DMS153 (cell line): ENCODE results near the gene CCP110.
A peak's percentile ranks its signal among the peaks of the same experiment; 100 is the strongest.

Source experiments
- DNase-seq: peaks from one replicate; lab custom pipeline; 2025; lab: John Stamatoyannopoulos, UW

The CCP110 gene

GRCh38 chr16:19523559-19524355 is at the start of gene CCP110:
TSS of gene CCP110 (plus strand) at chr16:19523942. CDS start at chr16:19527882, 3,940 bp downstream.
- peak; percentile 91 for DNase-seq

GRCh38 chr16:19474617-19475016 is 49.1 kb upstream of the CCP110 start:
- DNase-seq, result no peak

DNA sequence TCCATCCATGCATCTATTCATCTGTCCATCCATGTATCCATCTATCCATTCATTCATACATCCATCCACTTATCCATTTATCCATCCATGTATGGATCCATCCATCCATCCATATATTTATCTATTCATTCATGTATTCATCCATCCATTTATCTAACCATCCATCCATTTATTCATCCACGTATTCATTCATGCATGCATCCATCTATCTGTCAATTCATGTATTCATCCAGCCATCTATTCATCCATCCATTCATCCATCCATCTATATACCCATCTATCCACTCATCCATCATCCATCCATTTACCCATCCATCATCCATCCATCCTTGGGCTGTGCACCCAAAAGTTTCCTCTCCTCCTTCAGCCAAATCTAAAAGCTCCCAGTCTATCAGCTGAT is 45.2 kb upstream of the CCP110 start:
- no peak for DNase-seq

- DNase-seq, result no peak
Measured at GRCh38 chr16:19479302-19479721, 44.4 kb upstream of the CCP110 start.

DNA sequence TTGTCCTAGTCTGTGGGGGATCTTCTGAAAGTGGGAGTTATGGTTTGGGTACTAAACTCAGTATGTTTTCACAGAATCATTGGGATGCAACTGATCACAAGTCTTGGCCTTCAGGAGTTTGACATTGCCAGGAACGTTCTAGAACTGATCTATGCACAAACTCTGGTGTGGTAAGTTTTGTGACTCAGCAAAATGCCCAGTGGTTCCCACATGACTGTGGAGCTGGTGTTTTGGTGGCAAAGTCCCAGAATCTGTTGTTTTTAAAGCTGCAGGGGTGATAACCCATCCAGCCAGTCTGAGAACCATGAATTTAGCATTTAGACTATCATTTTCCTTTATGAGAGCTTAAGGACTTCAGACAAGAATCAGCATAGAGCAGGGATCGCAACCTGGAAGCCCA is 42.4 kb upstream of the CCP110 start:
- no peak for DNase-seq

GRCh38 chr16:19481769-19482168 is 42.0 kb upstream of the CCP110 start:
- DNase-seq, result no peak

- no peak for DNase-seq
Measured at GRCh38 chr16:19482291-19482690, 41.5 kb upstream of the CCP110 start.

GRCh38 chr16:19484096-19484495 is 39.6 kb upstream of the CCP110 start:
- DNase-seq, result no peak

DNA sequence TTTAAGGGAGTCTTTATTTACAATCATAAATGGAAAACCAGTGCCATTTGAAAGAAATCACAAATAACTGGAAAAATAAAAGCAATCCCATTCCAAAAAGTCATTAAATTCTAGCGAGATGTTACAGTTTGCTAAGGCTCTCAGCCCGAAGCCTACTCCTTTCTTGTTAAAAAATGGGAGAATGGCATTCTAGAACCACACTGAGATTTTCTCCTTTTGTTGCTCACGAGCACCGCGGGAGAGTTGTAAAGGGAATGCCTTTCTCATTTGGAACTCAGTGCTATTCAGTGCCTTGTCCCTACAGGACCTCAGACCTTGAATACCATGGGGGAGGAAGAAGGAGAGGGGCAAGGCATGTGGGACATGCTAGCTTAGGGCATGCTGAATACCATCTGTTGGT is 38.1 kb upstream of the CCP110 start:
- DNase-seq, result no peak

- DNase-seq, result no peak
Measured at GRCh38 chr16:19486051-19486450, 37.7 kb upstream of the CCP110 start.

GRCh38 chr16:19486750-19487325 is 36.9 kb upstream of the CCP110 start:
- no peak for DNase-seq

DNA sequence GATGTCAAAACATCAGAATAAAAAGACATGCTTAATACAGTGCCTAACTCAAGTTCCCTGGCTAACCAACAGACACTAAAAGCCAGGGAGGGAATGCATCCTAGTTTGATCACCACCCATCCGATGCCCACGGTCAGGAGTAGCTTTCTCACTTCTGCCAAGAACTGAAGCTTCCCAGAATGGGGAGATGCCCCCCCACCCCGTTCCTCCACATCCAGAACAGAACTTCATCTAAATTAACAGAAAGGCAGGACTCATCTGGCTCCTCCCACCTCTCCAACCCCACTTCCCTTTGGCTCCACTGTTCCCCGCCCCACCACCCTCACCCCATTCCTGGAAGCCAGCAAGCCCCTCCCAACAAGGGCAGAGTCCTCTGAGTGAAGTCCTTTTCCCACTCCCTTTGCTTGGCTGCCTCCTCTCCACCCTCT is 35.5 kb upstream of the CCP110 start:
- DNase-seq, result no peak

DNA sequence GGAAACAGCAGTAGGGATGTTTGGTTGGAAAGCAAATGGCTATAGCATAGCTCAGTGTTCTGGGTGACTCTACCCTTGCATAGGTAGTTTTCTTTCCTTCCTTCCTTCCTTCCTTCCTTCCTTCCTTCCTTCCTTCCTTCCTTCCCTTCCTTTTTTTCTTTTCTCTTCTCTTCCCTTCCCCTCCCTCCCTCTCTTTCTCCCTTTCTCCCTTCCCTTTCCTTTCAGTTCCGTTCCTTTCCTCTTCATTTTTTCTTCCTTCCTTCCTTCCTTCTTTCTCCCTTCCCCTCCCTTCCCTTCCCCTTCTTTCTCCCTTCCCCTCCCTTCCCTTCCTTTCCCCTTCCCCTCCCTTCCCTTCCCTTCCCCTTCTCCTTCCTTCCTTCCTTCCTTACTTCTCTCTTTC is 33.1 kb upstream of the CCP110 start:
- no peak for DNase-seq

- no peak for DNase-seq
Measured at GRCh38 chr16:19497176-19497575, 26.6 kb upstream of the CCP110 start.

- DNase-seq, result no peak
Measured at GRCh38 chr16:19499006-19499405, 24.7 kb upstream of the CCP110 start.

DNA sequence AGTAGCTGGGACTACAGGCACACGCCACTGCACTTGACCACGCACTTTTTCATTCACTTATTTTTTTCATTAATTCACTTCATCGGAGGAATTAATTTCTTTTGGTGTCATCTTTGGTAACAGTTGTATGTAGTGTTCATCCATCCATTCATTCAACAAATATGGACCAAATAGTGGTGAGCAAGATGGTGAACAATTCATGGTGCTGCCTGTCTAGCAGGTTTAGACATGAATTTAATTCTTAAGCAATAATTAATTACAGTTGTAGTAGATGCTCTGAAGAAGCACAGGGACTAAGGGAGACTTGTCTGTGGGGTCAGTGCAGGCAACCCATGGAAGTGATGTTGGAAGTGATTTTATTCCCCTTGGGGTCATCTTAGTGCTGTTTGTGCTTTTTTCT is 24.3 kb upstream of the CCP110 start:
- no peak for DNase-seq

- peak; percentile 64 for DNase-seq
Measured at GRCh38 chr16:19502395-19503131, 21.2 kb upstream of the CCP110 start.

- no peak for DNase-seq
Measured at GRCh38 chr16:19503461-19504075, 20.2 kb upstream of the CCP110 start.

DNA sequence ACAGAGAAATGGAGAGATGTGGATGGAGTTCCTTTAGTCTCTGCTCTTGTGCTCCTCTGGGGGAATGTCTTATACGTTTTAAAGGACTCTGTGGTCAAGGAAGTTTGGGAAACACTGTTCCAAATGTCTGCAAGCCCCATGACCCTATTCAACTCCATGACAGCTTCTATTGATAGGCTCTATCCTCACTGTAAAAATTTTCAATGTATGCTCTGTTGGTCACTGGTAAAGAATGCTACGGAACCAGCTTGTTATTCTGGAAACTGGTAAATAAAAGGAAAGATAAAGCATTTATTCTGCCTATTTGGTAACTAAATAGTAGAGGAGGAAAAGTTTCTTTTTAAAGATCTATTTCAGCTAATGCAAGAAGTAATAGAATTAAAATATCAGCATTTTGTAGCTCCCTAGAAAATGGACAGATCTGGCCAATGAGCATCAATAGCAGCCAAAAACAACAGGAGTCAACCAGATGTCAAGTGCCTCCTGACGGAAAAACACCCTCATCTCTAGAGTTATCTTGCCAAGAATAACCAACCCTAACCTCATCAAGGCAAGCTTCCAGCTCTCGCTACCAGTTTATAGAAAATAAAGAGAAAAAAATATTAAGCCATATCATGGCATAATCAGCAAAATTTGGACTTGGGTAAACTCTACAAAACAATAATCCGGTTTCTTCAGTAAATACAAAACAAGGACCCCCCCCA is 18.0 kb upstream of the CCP110 start:
- DNase-seq, result no peak

GRCh38 chr16:19506965-19507364 is 16.8 kb upstream of the CCP110 start:
- no peak for DNase-seq

- no peak for DNase-seq
Measured at GRCh38 chr16:19507867-19508266, 15.9 kb upstream of the CCP110 start.

DNA sequence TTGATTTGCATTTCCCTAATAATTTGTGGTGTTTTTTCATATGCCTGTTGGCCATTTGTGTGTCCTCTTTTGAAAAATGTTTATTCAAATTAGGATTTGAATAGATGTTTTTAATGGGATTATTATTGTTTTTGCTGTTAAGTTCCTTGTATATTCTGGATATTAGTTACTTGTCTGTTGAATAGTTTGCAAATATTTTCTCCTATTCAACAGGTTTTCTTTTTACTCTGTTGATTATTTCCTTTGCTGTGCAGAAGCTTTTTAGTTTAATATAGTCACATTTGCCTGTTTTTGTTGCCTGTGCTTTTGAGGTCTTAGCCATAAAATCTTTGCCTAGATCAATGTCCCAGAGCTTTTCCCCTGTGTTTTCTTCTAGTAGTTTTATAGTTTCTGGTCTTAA is 11.4 kb upstream of the CCP110 start:
- no peak for DNase-seq
